ENCODE results near the gene UBE2O.

The UBE2O gene

DNA sequence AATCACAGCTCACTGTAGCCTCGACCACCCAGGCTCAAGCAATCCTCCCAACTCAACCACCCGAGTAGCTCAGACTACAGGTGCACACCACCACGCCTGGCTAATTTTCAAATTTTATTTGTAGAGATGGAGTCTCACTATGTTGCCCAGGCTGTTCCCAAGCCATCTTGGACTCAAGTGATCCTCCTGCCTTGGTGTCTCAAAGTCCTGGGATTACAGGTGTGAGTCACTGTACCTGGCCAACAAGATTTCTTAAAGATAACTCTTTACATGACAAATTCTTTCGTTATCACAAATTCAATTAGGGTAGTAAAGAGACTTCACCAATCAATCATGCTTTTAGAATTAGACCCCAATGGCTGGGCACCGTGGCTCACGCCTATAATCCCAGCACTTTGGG lies 111.7 kb downstream of the UBE2O start:
- no peaks in the 10 kb centered on the region for H3K27me3 Mint-ChIP-seq
- H3K36me3 Mint-ChIP-seq (ENCODE audit: low read depth): peaks cover 32% of the 10 kb centered on the region
- no peak overlapping the region for H3K4me3 Mint-ChIP-seq
- H3K4me1 Mint-ChIP-seq (ENCODE audit: low read depth): peaks cover 4% of the 10 kb centered on the region
- no peaks in the 10 kb centered on the region for H3K9me3 Mint-ChIP-seq
- H3K27ac Mint-ChIP-seq: no peak overlapping the region

Measured in stimulated activated naive CD8-positive, alpha-beta T cell treated with anti-CD3 and anti-CD28 coated beads, Interleukin-15, Interleukin-2, amounts not matched to agents 100 ng/mL and 50 ng/mL, for 24 hours (primary cell).